Erythroblast (primary cell): ENCODE measurements around the gene HMGN1.
"Not testable (repeated sequence)": the region's sequence is repeated elsewhere in the genome, so short reads cannot be mapped to it uniquely, and the experiment has no call there.

Experiments
- DNase-seq, 2 experiments: peaks; one replicate each; lab custom pipeline; 2025; lab: John Stamatoyannopoulos, UW
- GATA1 ChIP-seq: IDR thresholded peaks from 2 replicates; pipeline ENCODE4 v1.6.1; 2011; ENCODE audit warnings: low read depth, mild to moderate bottlenecking, control low read depth, low read length, moderate library complexity
- POLR2A ChIP-seq: IDR thresholded peaks from 2 replicates; pipeline ENCODE4 v1.6.1; 2011; ENCODE audit warnings: mild to moderate bottlenecking, low read length

Gene HMGN1

DNA sequence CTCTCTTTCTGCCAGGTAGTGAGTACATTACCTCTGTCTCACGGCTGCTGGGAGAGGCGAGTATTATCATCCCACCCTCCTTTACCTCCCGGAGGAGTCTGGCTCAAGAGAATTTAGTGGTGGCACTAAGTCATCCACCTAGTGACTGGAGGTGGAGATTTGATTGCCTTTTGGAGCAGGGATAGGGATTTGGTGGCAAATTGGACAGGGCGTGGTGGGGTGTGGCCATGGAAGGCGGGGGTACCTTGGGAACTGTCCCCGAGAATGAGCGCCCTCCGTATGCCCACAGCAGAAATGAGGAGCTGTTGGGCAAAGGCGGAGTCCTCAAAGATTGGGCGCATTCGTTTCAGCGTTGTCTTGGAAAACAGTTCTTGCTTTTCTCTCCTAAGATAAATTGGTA lies 32.1 kb upstream of the HMGN1 start:
- DNase-seq = peak in 1 of 2 experiments; percentile 43
- TF ChIP-seq POLR2A (no peak), GATA1 (no peak)

GRCh38 chr21:39379986-39380891 lies 31.4 kb upstream of the HMGN1 start:
- DNase-seq = peak; percentile 92 to 95
- TF ChIP-seq POLR2A (peak; percentile 81), GATA1 (no peak)

- DNase-seq = no peak
- TF ChIP-seq POLR2A (no peak), GATA1 (no peak)
These were observed 28.7 kb upstream of the HMGN1 start for GRCh38 chr21:39377444-39378050.

DNA sequence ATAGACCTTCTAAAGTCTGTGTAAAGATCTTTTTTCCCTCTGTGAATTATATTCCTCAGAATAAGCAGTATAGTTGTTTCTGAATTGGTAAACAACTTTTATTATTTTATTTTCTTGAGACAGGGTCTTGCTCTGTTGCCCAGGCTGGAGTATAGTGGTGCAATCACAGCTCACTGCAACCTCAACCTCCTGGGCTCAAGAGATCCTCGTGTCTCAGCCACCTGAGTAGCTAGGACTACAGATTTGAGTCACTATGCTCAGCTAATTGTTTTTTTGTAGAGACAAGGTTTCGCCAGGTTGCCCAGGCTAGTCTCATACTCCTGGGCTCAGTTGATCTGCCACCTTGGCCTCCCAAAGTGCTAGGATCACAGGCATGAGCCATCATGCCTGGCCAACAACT lies 26.6 kb upstream of the HMGN1 start:
- no peak for DNase-seq

DNA sequence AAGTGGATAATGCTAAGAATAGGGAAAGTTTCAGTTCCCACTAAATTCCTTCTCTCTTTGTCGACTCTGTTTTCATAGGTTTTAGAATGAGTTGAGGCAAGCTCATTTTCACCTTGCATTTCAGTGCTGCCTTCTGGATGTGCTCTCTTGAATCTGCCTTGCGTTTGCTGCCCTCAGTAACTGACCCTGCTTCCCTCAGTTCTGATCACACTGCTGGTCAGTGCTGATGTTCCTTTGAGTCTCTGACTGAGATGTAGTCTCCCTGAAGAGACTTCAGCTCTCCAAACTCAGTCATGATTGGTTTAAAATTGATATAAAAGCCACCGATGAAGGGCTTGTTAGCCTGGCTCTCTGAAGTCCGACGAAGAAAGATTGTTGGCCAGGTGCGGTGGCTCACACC lies 25.2 kb upstream of the HMGN1 start:
- DNase-seq = no peak
- TF ChIP-seq GATA1 = no peak
- no peak for TF ChIP-seq POLR2A

More for the DNA sequence above, 26.6 kb upstream of the HMGN1 start:
- no peak for TF ChIP-seq POLR2A
- no peak for TF ChIP-seq GATA1

- peak; percentile 14 to 24 for DNase-seq
- no peak for TF ChIP-seq POLR2A
- TF ChIP-seq GATA1 = no peak
These were observed 24.7 kb upstream of the HMGN1 start for GRCh38 chr21:39373634-39374033.

- not testable (repeated sequence) for DNase-seq
These were observed 21.0 kb upstream of the HMGN1 start for GRCh38 chr21:39369896-39370288.

GRCh38 chr21:39367783-39368182 lies 18.9 kb upstream of the HMGN1 start:
- DNase-seq = no peak
- TF ChIP-seq POLR2A = no peak
- TF ChIP-seq GATA1 = no peak

GRCh38 chr21:39366563-39366962 lies 17.7 kb upstream of the HMGN1 start:
- TF ChIP-seq POLR2A = no peak
- TF ChIP-seq GATA1 = no peak
- no peak for DNase-seq

DNA sequence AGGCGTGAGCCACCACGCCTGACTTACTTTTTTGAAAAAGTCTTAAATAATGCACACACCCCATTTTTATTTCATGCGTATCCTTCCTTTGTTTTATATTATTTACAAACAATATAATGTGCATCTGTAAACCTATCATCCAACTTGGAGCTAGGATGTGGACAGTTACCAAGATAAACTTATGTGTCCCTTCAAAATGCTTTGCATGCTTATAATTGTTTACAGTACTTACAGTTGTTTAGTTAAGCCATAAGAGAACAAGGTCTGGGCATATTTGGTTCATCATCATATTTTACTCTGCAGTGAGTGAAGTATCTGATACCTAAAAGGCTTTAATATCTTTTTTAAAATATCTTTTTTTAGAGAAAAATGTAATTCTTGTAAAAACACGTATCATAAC lies 16.1 kb upstream of the HMGN1 start:
- DNase-seq = no peak
- no peak for TF ChIP-seq GATA1

DNA sequence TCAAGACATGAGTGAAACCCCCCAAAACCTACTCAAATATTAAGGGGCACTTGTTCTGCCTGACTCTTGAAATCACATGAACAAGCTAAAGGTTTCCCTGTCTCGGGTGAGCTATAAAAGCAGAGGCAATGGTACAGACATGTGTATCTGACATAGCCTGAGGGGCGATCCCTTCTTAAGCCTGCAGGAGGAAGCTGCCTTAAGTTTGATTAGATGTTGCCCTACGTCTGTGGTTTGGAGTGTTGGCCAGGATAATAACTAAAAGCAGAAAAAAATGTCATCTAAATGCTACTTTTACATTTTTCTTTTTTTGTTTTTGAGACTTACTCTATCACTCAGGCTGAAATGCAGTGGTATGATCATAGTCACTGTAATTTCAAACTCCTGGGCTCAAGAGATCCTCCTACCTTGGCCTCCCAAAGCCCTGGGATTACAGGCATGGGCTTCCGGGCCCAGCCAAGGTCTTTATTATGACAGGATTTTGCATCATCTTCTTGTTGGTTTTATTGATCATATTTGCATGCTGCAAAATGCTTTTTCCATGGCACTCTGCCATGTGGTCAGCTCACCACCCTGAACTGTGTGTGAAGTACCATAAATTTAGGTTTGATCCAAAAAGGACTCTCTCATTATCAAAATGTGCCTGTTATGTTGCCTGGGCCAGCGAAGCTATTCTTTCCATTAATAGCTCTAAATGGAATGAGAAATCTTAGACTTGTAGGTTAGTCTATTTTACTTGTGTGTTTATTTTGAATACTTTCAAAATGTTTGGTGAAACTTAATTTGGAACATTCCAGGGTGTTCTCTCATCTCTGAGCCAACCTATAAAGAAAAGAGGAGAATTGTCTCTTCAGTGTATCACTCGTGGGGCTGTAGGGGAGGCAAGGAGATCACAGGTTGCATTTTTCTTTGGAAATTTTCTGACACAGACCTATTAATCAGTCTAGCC lies 15.0 kb upstream of the HMGN1 start:
- peak; percentile 31 to 55 for DNase-seq
- TF ChIP-seq GATA1 (no peak), POLR2A (no peak)

GRCh38 chr21:39362733-39363132 lies 13.8 kb upstream of the HMGN1 start:
- TF ChIP-seq GATA1 (no peak), POLR2A (no peak)
- DNase-seq = no peak

DNA sequence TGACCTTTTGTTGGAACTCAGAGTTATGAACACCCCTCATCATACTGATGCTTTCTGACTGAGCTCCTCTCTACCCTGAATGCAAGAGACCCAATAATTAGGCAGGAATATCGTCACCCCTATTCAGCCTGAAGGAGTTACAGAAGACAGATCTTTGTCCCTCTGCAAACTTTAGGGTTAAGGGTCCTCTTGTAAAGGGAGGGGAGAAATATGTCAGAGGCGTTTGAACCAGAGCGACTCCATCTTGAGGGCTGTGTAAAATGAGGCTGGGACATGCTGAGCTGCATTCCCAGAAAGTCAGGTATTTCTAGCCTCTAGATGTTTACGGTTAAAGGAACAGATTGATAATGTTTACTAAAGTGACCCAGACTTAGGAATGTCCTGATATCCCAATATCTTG lies 10.5 kb upstream of the HMGN1 start:
- TF ChIP-seq GATA1 (no peak), POLR2A (no peak)
- DNase-seq = no peak
